ENCODE data around the gene SERPINB1.
"Not testable (repeated sequence)": the region's sequence is repeated elsewhere in the genome, so short reads cannot be mapped to it uniquely, and the experiment has no call there.

Gene SERPINB1

GRCh38 chr6:2802521-2803060 lies 39.1 kb downstream of the SERPINB1 start:
- no peak for DNase-seq (ENCODE audit: low read depth, low spot score)
- no peak for TF ChIP-seq CTCF (IDR thresholded peaks at IDR 0.05; ENCODE audit: insufficient read depth, low read length, missing control alignments)
- ChIA-PET POLR2A (no interaction called here), CTCF (interaction anchor here (1.0 kb wide), 1 partner anchor 11 kb away, joined by 8 read pairs; no protein-coding TSS in a partner anchor)
- no peak overlapping the region for H3K4me3 ChIP-seq (ENCODE audit: low read depth, low read length)

- CTCF ChIA-PET = interaction anchor here (1.0 kb wide), 1 partner anchor 10 kb away, joined by 8 read pairs; no protein-coding TSS in a partner anchor
- H3K4me3 ChIP-seq (ENCODE audit: low read depth, low read length); POLR2A ChIA-PET; DNase-seq (ENCODE audit: low read depth, low spot score): not testable (repeated sequence)
These were observed 40.0 kb downstream of the SERPINB1 start for GRCh38 chr6:2801687-2802086.

GRCh38 chr6:2800552-2801316 lies 40.9 kb downstream of the SERPINB1 start:
- TF ChIP-seq CTCF (IDR thresholded peaks at IDR 0.05; ENCODE audit: insufficient read depth, low read length, missing control alignments) = no peak
- CTCF ChIA-PET = interaction anchor here (0.5 to 1.7 kb wide), 4 partner anchors 10 to 131 kb away, joined by 3 to 12 read pairs (median 4); partner anchors contain the start of gene SERPINB1
- DNase-seq (ENCODE audit: low read depth, low spot score) = no peak
- H3K4me3 ChIP-seq (ENCODE audit: low read depth, low read length) = no peak overlapping the region
- POLR2A ChIA-PET = no interaction called here

- POLR2A ChIA-PET = no interaction called here
- no peak for TF ChIP-seq CTCF (IDR thresholded peaks at IDR 0.05; ENCODE audit: insufficient read depth, low read length, missing control alignments)
- no peak for DNase-seq (ENCODE audit: low read depth, low spot score)
- CTCF ChIA-PET = interaction anchor here (0.5 to 1.7 kb wide), 4 partner anchors 9 to 132 kb away, joined by 3 to 12 read pairs (median 4); partner anchors contain the start of gene SERPINB1
- no peak overlapping the region for H3K4me3 ChIP-seq (ENCODE audit: low read depth, low read length)
These were observed 41.6 kb downstream of the SERPINB1 start for GRCh38 chr6:2799936-2800527.

GRCh38 chr6:2798586-2799134 lies 43.0 kb downstream of the SERPINB1 start:
- no peak for DNase-seq (ENCODE audit: low read depth, low spot score)
- H3K4me3 ChIP-seq (ENCODE audit: low read depth, low read length) = no peak overlapping the region
- ChIA-PET POLR2A (interaction anchor here (0.6 kb wide), 1 partner anchor 14 kb away, joined by 5 read pairs; no protein-coding TSS in a partner anchor), CTCF (interaction anchor here (1.1 to 1.2 kb wide), 3 partner anchors 10 to 47 kb away, joined by 3 to 5 read pairs (median 5); no protein-coding TSS in a partner anchor)
- no peak for TF ChIP-seq CTCF (IDR thresholded peaks at IDR 0.05; ENCODE audit: insufficient read depth, low read length, missing control alignments)

- no peak for TF ChIP-seq CTCF (IDR thresholded peaks at IDR 0.05; ENCODE audit: insufficient read depth, low read length, missing control alignments)
- POLR2A ChIA-PET = no interaction called here
- DNase-seq (ENCODE audit: low read depth, low spot score) = no peak
- H3K4me3 ChIP-seq (ENCODE audit: low read depth, low read length) = no peak overlapping the region
- CTCF ChIA-PET = interaction anchor here (1.0 to 1.2 kb wide), 5 partner anchors 9 to 133 kb away, joined by 3 to 5 read pairs (median 3); no protein-coding TSS in a partner anchor
These were observed 44.1 kb downstream of the SERPINB1 start for GRCh38 chr6:2797564-2798031.
